Trophoblast cell (in vitro differentiated cells and primary cell): Measurements from ENCODE around the gene ADAM15.
A peak's percentile ranks its signal among the peaks of the same experiment; 100 is the strongest.

ENCODE experiments used
- DNase-seq, 2 donors: peaks; one replicate each; pipeline ENCODE4 v3.0.0-alpha.2; 2016
- H2AFZ ChIP-seq: 2 replicates; pipeline ENCODE4 v1.6.1; 2013; ENCODE audit warnings: low read length, moderate library complexity, mild to moderate bottlenecking; ENCODE audit not compliant: insufficient read depth, poor library complexity
- H2AK5ac ChIP-seq: 2 replicates; pipeline ENCODE4 v1.6.1; 2013; ENCODE audit warnings: mild to moderate bottlenecking, low read length
- H2BK120ac ChIP-seq: 2 replicates; pipeline ENCODE4 v1.6.1; 2013; ENCODE audit warnings: low read length, mild to moderate bottlenecking, moderate library complexity; ENCODE audit not compliant: insufficient read depth, poor library complexity
- H2BK12ac ChIP-seq: 2 replicates; pipeline ENCODE4 v1.6.1; 2013; ENCODE audit warnings: mild to moderate bottlenecking, low read length, moderate library complexity
- H2BK5ac ChIP-seq: 2 replicates; pipeline ENCODE4 v1.6.1; 2013; ENCODE audit warnings: low read length, low read depth, moderate library complexity, mild to moderate bottlenecking; ENCODE audit not compliant: poor library complexity
- H3K14ac ChIP-seq: 2 replicates; pipeline ENCODE4 v1.6.1; 2013; ENCODE audit warnings: mild to moderate bottlenecking, low read length
- H3K18ac ChIP-seq: 2 replicates; pipeline ENCODE4 v1.6.1; 2013; ENCODE audit warnings: mild to moderate bottlenecking, low read length
- H3K23ac ChIP-seq: 2 replicates; pipeline ENCODE4 v1.6.1; 2013; ENCODE audit warnings: low read length
- H3K27ac ChIP-seq: 2 replicates; pipeline ENCODE4 v1.5.1; 2013; ENCODE audit warnings: low read depth, mild to moderate bottlenecking, inconsistent platforms, low read length, moderate library complexity
- H3K27me3 ChIP-seq: 2 replicates; pipeline ENCODE4 v1.6.1; 2013; ENCODE audit warnings: inconsistent platforms, mild to moderate bottlenecking, low read length, moderate library complexity; ENCODE audit not compliant: insufficient read depth
- H3K36me3 ChIP-seq, 2 experiments: 1 replicate in 1 of 2; 2 replicates in 1 of 2; pipeline ENCODE4 v1.6.1; 2013; ENCODE audit warnings: low read length in 2 of 2, mild to moderate bottlenecking in 2 of 2, moderate library complexity in 1 of 2; ENCODE audit not compliant: insufficient read depth in 2 of 2, control insufficient read depth in 1 of 2
- H3K4ac ChIP-seq: 2 replicates; pipeline ENCODE4 v1.6.1; 2013; ENCODE audit warnings: low read depth, mild to moderate bottlenecking, low read length, moderate library complexity
- H3K4me1 ChIP-seq, 2 experiments: 1 replicate in 1 of 2; 2 replicates in 1 of 2; pipeline ENCODE4 v1.6.1; 2013; ENCODE audit warnings: low read length in 2 of 2, mild to moderate bottlenecking in 2 of 2, moderate library complexity in 1 of 2; ENCODE audit not compliant: insufficient read depth in 2 of 2, control insufficient read depth in 1 of 2
- H3K4me2 ChIP-seq: 2 replicates; pipeline ENCODE4 v1.6.1; 2013; ENCODE audit warnings: inconsistent platforms, mild to moderate bottlenecking, low read length, moderate library complexity
- H3K4me3 ChIP-seq: 2 replicates; pipeline ENCODE4 v1.5.1; 2013; ENCODE audit warnings: mild to moderate bottlenecking, low read depth, low read length, inconsistent platforms
- H3K79me1 ChIP-seq: one replicate; pipeline ENCODE4 v1.6.1; 2013; ENCODE audit warnings: low read length
- H3K79me2 ChIP-seq: 2 replicates; pipeline ENCODE4 v1.6.1; 2013; ENCODE audit warnings: low read length, mild to moderate bottlenecking; ENCODE audit not compliant: control insufficient read depth, insufficient read depth, poor library complexity
- H3K9ac ChIP-seq: 2 replicates; pipeline ENCODE4 v1.6.1; 2013; ENCODE audit warnings: mild to moderate bottlenecking, low read length
- H3K9me3 ChIP-seq: 2 replicates; pipeline ENCODE4 v1.6.1; 2013; ENCODE audit warnings: low read depth, mild to moderate bottlenecking, control low read depth, inconsistent platforms, low read length; ENCODE audit not compliant: insufficient read depth
- H4K12ac ChIP-seq: 2 replicates; pipeline ENCODE4 v1.6.1; 2013; ENCODE audit warnings: low read depth, mild to moderate bottlenecking, low read length, moderate library complexity
- H4K8ac ChIP-seq: 2 replicates; pipeline ENCODE4 v1.6.1; 2013; ENCODE audit warnings: low read depth, mild to moderate bottlenecking, low read length, moderate library complexity
- H4K91ac ChIP-seq: one replicate; pipeline ENCODE4 v1.6.1; 2013; ENCODE audit warnings: low read depth, mild to moderate bottlenecking, low read length, moderate library complexity
- WGBS: extraction: QIAGEN DNeasy Blood & Tissue Kit; methylation state at CpG from one replicate; pipeline ENCODE4 v1.1.7; 2013; ENCODE audit warnings: missing lambda C conversion rate; ENCODE audit not compliant: insufficient read length, insufficient coverage; ENCODE audit errors: extremely low coverage; 5-methylcytosine and 5-hydroxymethylcytosine counted together

ADAM15 gene

GRCh38 chr1:155051342-155051776, 243 bp downstream of the ADAM15 start:
- H4K91ac ChIP-seq, result no peak overlapping the region
- H4K12ac ChIP-seq, result no peak overlapping the region
- H3K18ac ChIP-seq, result peak overlapping the region; percentile 71
- H3K27me3 ChIP-seq, result no peaks in the 10 kb centered on the region
- H3K27ac ChIP-seq, result no peak overlapping the region
- H3K4me1 ChIP-seq, result peaks cover 18 to 27% of the 10 kb centered on the region in 2 experiments
- H2BK120ac ChIP-seq, result peak overlapping the region; percentile 26
- no peak overlapping the region for H2BK5ac ChIP-seq
- peak overlapping the region; percentile 91 for H3K4me2 ChIP-seq
- H2AK5ac ChIP-seq, result no peak overlapping the region
- no peak overlapping the region for H3K9ac ChIP-seq
- no peak overlapping the region for H3K23ac ChIP-seq
- H3K9me3 ChIP-seq, result no peaks in the 10 kb centered on the region
- H3K4me3 ChIP-seq, result peak overlapping the region; percentile 69
- peaks cover 0 to 3% of the 10 kb centered on the region in 2 experiments for H3K36me3 ChIP-seq
- H3K79me1 ChIP-seq, result peaks cover 7% of the 10 kb centered on the region
- H3K14ac ChIP-seq, result peak overlapping the region; percentile 49
- no CpG with 5 or more reads among the region's 31 CpGs for WGBS
- H3K79me2 ChIP-seq, result peaks cover 4% of the 10 kb centered on the region
- H2AFZ ChIP-seq, result peak overlapping the region; percentile 60
- no peak overlapping the region for H2BK12ac ChIP-seq
- no peak overlapping the region for H3K4ac ChIP-seq
- peak overlapping the region; percentile 43 for H4K8ac ChIP-seq
- no peak for DNase-seq

- peaks cover 4% of the 10 kb centered on the region for H3K79me2 ChIP-seq
- H3K36me3 ChIP-seq, result peaks cover 0 to 3% of the 10 kb centered on the region in 2 experiments
- H2AFZ ChIP-seq, result peak overlapping the region; percentile 11
- no peak overlapping the region for H2AK5ac ChIP-seq
- H3K27ac ChIP-seq, result no peak overlapping the region
- peak overlapping the region; percentile 69 for H3K4me3 ChIP-seq
- peak overlapping the region; percentile 91 for H3K4me2 ChIP-seq
- DNase-seq, result peak in 1 of 2 donors; percentile 29
- no peak overlapping the region for H4K91ac ChIP-seq
- peak overlapping the region; percentile 40 for H3K14ac ChIP-seq
- H3K9ac ChIP-seq, result no peak overlapping the region
- H3K9me3 ChIP-seq, result no peaks in the 10 kb centered on the region
- peaks cover 7% of the 10 kb centered on the region for H3K79me1 ChIP-seq
- H2BK5ac ChIP-seq, result no peak overlapping the region
- no CpG with 5 or more reads among the region's 27 CpGs for WGBS
- H3K4ac ChIP-seq, result no peak overlapping the region
- no peak overlapping the region for H2BK120ac ChIP-seq
- no peak overlapping the region for H4K12ac ChIP-seq
- no peak overlapping the region for H3K18ac ChIP-seq
- H2BK12ac ChIP-seq, result no peak overlapping the region
- peak overlapping the region; percentile 22 for H4K8ac ChIP-seq
- no peak overlapping the region for H3K23ac ChIP-seq
- no peaks in the 10 kb centered on the region for H3K27me3 ChIP-seq
- H3K4me1 ChIP-seq, result peaks cover 18 to 27% of the 10 kb centered on the region in 2 experiments
Measured at GRCh38 chr1:155051777-155052398, 772 bp downstream of the ADAM15 start.

GRCh38 chr1:155052439-155053395, 1.6 kb downstream of the ADAM15 start:
- no peak overlapping the region for H3K4ac ChIP-seq
- no CpG with 5 or more reads among the region's 12 CpGs for WGBS
- H3K9ac ChIP-seq, result no peak overlapping the region
- no peak overlapping the region for H3K18ac ChIP-seq
- no peaks in the 10 kb centered on the region for H3K9me3 ChIP-seq
- H4K12ac ChIP-seq, result no peak overlapping the region
- H3K14ac ChIP-seq, result no peak overlapping the region
- H4K8ac ChIP-seq, result no peak overlapping the region
- no peak overlapping the region for H3K4me2 ChIP-seq
- H3K27ac ChIP-seq, result no peak overlapping the region
- no peak overlapping the region for H2AFZ ChIP-seq
- no peak overlapping the region for H3K4me3 ChIP-seq
- no peak overlapping the region for H2AK5ac ChIP-seq
- no peak for DNase-seq
- H2BK12ac ChIP-seq, result no peak overlapping the region
- no peak overlapping the region for H3K23ac ChIP-seq
- H3K79me1 ChIP-seq, result peaks cover 7% of the 10 kb centered on the region
- peaks cover 3% of the 10 kb centered on the region in 2 experiments for H3K36me3 ChIP-seq
- no peak overlapping the region for H2BK5ac ChIP-seq
- no peak overlapping the region for H2BK120ac ChIP-seq
- no peaks in the 10 kb centered on the region for H3K27me3 ChIP-seq
- peaks cover 4% of the 10 kb centered on the region for H3K79me2 ChIP-seq
- peaks cover 18 to 27% of the 10 kb centered on the region in 2 experiments for H3K4me1 ChIP-seq
- no peak overlapping the region for H4K91ac ChIP-seq

GRCh38 chr1:155053531-155054105, 2.5 kb downstream of the ADAM15 start:
- Histone ChIP-seq H2BK12ac (no peak overlapping the region), H3K18ac (no peak overlapping the region), H3K4me3 (no peak overlapping the region), H3K4ac (no peak overlapping the region), H3K23ac (peak overlapping the region; percentile 42), H3K4me1 (peaks cover 18 to 27% of the 10 kb centered on the region in 2 experiments), H2AK5ac (no peak overlapping the region), H3K36me3 (peaks cover 3 to 4% of the 10 kb centered on the region in 2 experiments), H3K9me3 (no peaks in the 10 kb centered on the region), H4K91ac (no peak overlapping the region), H3K4me2 (no peak overlapping the region), H2AFZ (no peak overlapping the region), H3K14ac (no peak overlapping the region), H2BK5ac (no peak overlapping the region), H4K12ac (no peak overlapping the region), H2BK120ac (no peak overlapping the region), H4K8ac (no peak overlapping the region), H3K79me2 (peaks cover 4% of the 10 kb centered on the region), H3K27ac (no peak overlapping the region), H3K27me3 (no peaks in the 10 kb centered on the region), H3K9ac (no peak overlapping the region), H3K79me1 (peaks cover 7% of the 10 kb centered on the region)
- no CpG with 5 or more reads among the region's 7 CpGs for WGBS
- peak; percentile 21 to 63 for DNase-seq
